HL-60 (cell line): Measurements from ENCODE around the gene ZFPL1.

Experiments
- DNase-seq, 2 experiments: peaks; one replicate each; pipeline ENCODE4 v3.0.0-alpha.2; 2010 to 2020; ENCODE audit warnings: low read depth in 1 of 2, low spot score in 1 of 2
- H3K27ac ChIP-seq: fragments of 250-450 bp; sonication (Bioruptor Pico); replicated peaks from 2 replicates; pipeline ENCODE4 v1.5.1; 2020; ENCODE audit warnings: mild to moderate bottlenecking, moderate library complexity
- H3K27me3 ChIP-seq: fragments of 250-450 bp; sonication (Bioruptor Pico); 2 replicates; pipeline ENCODE4 v1.5.1; 2021; ENCODE audit warnings: mild to moderate bottlenecking, moderate library complexity; ENCODE audit not compliant: insufficient read depth, poor library complexity, severe bottlenecking
- H3K4me3 ChIP-seq: replicated peaks from 2 replicates; pipeline ENCODE4 v1.5.1; 2011; ENCODE audit warnings: mild to moderate bottlenecking, control low read depth, low read length; ENCODE audit not compliant: insufficient read depth
- CTCF ChIP-seq: IDR thresholded peaks from one replicate; pipeline ENCODE4 v1.5.1; 2011; ENCODE audit warnings: low read length, control low read depth, inconsistent platforms; ENCODE audit not compliant: insufficient read depth
- GABPA ChIP-seq: IDR thresholded peaks from 2 replicates; pipeline ENCODE4 v1.6.1; 2012; ENCODE audit warnings: low read depth
- POLR2AphosphoS5 ChIP-seq: IDR thresholded peaks from 2 replicates; pipeline ENCODE4 v1.6.1; 2012; ENCODE audit warnings: low read depth
- REST ChIP-seq: IDR thresholded peaks from 2 replicates; pipeline ENCODE4 v1.6.1; 2012; ENCODE audit warnings: low read depth; ENCODE audit not compliant: insufficient replicate concordance
- SPI1 ChIP-seq: IDR thresholded peaks from 2 replicates; pipeline ENCODE4 v1.6.1; 2012; ENCODE audit warnings: low read depth, mild to moderate bottlenecking, borderline replicate concordance

ZFPL1 gene

GRCh38 chr11:65078786-65079342 is 5.2 kb upstream of the ZFPL1 start:
- no peaks in the 10 kb centered on the region for H3K27me3 ChIP-seq
- no peak overlapping the region for H3K27ac ChIP-seq
- TF ChIP-seq REST: no peak
- TF ChIP-seq SPI1: no peak
- TF ChIP-seq CTCF: no peak
- no peak for TF ChIP-seq GABPA
- no peak for TF ChIP-seq POLR2AphosphoS5
- no peak for DNase-seq
- no peak overlapping the region for H3K4me3 ChIP-seq

- Histone ChIP-seq H3K4me3 (peak overlapping the region; percentile 90), H3K27me3 (no peaks in the 10 kb centered on the region), H3K27ac (peak overlapping the region; percentile 97)
- DNase-seq: no peak
- TF ChIP-seq REST: peak; percentile 36
- TF ChIP-seq CTCF: no peak
These were observed 738 bp upstream of the ZFPL1 start for GRCh38 chr11:65083134-65083833.

GRCh38 chr11:65084598-65085375 is 765 bp downstream of the ZFPL1 start:
- DNase-seq: no peak
- peak overlapping the region; percentile 97 for H3K27ac ChIP-seq
- no peaks in the 10 kb centered on the region for H3K27me3 ChIP-seq
- TF ChIP-seq POLR2AphosphoS5: no peak
- no peak for TF ChIP-seq SPI1
- no peak for TF ChIP-seq REST
- TF ChIP-seq CTCF: no peak
- no peak for TF ChIP-seq GABPA
- peak overlapping the region; percentile 90 for H3K4me3 ChIP-seq
